Renal cortical epithelial cell (primary cell): Measurements from ENCODE around the gene ABCA13. TPM values are rescaled to one million over a fixed set of nuclear protein-coding genes. Genes with fewer than 3 reads are reported as not detected.

Experiments used
- DNase-seq: peaks from one replicate; pipeline ENCODE4 v3.0.0-alpha.2; 2011; ENCODE audit warnings: low read depth
- total RNA-seq: library from RNA; depleted of rRNA; stranded (reverse); fragments of >200 nt; gene quantifications from 2 replicates; pipeline ENCODE4 v1.2.3, GENCODE V29; 2014

ABCA13 gene
- total RNA-seq, 1 donor from 2014 or later: 0.45 TPM

DNA sequence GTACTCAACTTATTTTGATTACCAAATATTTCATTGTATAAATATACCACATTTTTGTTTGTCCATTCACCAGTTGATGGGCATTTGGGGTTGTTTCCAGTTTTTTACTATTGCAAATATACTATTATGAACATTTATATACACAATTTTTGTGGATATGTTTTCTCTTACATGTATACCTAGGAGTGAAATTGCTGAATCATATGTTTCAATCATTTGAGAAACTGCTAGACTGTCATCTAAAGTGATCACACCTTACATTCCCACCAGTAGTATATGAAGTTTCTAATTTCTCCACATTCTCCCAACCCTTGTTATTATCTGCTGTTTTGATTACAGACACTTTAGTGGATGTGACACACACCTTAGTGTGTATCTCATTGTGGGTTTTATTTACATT is 257.9 kb downstream of the ABCA13 start:
- DNase-seq: no peak

DNA sequence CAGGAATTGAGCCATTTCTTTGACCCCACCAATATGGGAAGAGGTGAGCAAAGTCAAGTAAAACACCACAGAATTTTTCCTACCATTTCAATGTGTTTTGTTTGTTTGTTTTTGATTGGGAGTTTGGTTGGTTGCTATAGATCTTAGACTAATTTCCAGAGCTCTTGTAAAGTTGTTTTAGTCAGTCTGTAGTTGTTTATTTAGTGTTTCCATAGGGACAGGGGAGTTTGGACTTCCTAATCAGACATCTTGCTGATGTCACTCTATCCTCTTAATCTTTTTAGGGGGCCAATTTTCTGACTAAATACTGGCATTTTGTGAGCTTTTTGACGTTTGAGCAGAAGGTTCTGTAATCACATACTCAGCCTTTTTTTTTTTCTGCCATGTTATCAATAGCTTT is 266.9 kb downstream of the ABCA13 start:
- DNase-seq: peak; percentile 16

DNA sequence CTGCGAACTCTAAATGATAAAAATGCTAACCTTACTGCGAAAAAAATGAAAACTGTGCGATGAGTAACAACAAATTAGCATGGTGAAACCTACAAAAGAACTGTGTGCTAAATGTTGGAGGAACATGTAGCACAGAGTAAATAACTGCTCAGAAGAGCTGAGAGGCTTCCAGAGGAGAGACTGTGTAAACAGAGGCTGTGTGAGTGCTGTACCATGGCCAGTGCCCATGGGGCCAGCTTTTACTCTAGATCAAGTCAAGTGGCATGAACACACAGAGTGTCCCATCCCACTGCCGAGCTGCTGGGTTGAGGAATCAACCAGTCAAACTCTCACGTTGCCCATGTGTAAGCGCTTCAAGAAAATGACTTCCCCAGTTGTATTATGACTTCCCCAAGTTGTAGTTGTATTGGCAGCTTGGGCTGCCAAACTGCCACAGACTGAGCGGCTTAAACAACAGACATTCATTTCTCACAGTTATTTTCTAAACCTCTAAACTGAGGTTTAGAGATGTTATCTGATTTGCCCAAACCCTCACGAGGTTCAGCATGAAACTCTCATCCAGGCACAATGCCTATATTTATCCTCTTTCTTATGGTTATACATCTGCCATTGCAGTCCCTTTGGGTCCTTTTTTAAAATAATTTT is 270.7 kb downstream of the ABCA13 start:
- no peak for DNase-seq

DNA sequence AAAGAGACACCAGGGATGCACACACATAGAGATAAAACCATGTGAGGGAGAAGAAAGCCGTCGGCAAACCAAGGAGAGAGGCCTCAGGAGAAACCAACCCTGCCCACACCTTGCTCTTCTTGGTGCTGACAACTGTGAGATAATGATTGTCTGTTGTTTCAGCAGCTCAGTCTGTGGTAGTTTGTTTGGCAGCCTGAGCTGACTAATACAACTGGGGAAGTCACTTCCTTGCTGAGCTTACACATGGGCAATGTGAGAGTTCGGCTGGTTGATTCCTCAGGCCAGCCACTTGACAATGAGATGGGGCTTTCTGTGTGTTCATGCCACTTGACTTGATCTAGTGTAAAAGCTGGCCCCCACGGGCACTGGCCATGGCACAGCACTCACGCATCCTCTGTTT is 271.8 kb downstream of the ABCA13 start:
- DNase-seq: no peak

DNA sequence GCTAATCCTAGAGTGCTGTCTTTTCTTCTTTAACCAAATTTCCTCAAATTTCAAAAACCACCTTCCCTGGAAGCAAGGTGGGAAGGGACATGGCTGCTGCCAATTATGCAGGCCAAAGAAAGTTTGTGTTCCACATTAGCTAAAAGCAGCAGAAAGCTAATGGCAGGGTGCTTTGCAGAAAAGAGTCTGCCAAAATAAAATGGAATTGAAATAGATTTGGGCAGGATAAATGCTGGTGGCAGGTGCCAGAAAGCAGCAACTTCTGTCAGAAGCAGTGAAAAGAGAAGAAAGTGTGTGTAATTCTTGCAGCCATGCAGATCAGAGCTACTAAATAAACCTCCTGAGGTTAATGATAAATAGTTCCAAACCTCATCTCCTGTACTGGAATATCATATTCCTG is 275.5 kb downstream of the ABCA13 start:
- DNase-seq: no peak

DNA sequence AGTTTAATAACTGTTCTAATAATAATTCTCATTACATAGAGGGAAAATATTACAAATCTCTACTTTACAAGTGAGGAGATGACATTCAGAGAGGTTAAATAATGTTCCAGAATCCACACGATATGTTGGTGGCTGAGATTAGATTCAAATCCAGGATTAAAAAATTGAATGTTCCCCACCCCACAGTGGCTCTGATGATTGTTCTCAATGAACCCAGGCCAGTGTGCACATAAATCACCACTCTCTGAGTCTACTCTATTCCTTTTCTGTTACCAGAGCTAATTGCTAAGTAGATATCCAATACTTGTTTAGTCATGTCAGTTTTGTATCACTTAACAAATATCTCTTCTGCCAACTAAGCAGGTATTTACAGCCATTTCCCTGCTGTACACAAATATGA is 281.0 kb downstream of the ABCA13 start:
- DNase-seq: no peak

DNA sequence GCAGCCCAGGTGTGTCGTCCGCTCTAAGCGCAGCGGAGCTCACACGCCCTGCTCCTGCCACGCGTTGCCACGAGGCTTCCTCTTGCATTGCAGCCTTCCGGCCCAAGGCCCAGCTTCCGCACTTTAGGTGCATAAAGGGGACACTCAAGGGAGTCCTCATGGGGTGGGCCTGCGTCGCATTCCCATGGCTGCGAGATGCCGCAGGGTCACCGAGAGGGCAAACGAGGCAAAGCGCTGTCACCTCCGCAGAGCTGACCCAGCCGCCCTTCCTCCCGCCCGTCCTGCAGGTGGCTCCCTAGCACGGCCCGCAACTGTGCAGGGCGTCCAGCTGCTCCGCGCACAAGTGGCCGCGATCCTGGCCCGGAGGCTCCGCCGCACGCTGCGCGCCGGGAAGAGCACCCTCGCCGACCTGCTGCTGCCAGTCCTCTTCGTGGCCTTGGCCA is 283.5 kb downstream of the ABCA13 start:
- DNase-seq: no peak

DNA sequence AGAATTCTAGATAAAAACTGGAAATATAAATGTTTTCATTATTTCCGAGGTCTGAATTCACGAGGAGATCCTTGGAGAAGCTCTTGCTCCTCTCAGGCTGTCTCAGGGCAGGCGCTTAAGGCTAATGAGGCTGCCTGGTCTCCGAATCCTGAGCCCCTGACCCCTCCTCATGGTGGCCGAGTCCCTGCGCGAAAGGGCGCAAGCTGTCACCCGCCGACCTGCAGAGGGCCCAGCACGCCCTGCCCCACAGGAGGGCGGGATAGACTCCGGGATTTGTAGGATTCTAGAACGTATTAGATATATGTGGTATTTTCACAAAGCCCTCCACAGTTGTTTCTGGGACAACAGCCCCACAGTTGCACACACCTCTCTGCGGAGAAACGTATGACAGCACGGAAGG is 284.1 kb downstream of the ABCA13 start:
- no peak for DNase-seq

DNA sequence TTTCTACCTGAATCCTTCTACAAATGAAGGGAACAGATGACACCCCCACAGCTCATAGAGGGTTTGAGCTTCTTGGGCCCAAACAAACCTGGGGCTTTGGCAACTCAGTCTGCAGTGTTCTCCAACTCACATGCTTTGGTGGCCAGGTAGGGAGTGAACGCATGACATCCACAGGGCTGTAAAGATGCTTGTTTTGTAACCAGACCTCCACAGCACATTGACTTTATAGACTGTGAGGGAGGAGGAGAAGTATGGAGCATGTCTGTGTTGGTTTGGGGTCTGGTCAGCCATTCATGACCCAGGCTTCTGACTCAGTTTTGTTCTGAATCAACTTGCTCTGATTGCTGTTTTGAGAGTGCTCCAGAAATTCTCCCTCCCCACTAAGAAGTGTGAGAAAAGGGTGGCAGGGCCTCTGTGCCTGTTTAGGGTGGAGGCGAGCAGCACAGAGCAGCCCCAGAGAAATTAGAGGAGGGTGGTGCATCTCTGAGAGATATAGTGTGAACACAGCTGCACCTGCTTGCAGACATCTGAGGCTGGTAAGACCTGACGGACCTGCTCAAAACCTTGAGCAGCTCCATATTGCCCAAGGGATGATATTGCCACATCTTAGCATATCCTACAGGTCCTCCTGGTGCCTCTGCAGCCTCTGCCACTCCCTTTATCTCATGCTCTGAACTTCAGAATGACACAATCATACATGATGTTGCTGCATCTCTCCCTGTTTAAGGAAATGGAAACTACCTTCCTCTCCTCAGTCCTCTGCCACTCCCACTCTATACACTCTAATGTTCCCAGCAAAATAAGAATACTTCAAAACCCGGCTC is 287.7 kb downstream of the ABCA13 start:
- DNase-seq: no peak

DNA sequence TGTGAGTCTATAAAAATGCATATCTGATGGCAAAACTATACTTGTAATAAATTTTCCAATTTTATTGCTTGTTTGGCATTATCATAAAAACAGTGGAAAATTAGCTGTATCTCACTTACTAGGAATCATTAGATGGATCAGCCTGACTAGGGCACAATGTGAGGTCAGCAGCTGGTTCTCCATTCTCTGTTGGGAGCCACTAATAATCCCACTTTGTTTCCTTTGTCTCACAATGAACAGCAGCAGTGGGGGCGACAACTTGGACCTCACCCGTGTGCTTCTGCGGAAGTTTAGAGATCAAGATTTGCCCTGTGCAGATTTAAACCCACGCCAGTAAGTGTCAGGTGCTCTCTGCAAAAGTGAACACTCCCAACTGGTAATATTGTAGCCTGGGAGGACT is 295.5 kb downstream of the ABCA13 start:
- DNase-seq: no peak

DNA sequence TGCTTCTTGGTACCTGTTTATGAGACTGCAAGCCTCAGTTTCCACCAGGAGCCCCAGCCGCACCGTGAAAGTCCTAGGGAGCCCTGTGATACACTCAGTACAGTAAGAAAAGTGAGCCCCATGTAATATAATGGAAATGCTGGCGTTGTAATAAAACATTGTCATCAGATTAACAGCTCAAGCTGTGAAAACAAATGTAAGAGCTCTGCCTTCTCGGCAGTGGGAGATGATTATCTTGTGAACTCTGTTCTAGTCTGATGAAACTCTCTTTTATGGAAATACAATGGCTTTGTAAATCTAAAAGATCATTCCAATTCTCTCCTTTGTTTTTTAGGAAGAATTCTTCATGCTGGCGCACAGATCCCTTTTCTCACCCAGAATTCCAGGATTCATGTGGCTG is 299.9 kb downstream of the ABCA13 start:
- DNase-seq: no peak

DNA sequence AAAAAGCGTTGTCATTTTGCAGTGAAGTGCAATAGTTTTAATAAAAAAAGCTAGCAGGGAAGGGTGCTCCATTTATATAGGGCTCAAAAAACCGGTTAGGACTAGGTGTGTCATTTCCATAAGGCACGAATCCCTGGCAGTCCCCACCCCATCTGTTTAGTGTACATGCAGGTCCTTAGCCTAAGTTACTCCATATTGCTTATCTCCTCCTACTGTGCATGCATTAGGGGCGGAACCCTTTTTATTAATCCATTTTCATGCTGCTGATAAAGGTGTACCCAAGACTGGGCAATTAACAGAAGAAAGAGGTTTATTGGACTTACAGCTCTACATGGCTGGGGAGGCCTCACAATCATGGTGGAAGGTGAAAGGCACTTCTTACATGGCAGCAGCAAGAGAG is 301.4 kb downstream of the ABCA13 start:
- DNase-seq: no peak

DNA sequence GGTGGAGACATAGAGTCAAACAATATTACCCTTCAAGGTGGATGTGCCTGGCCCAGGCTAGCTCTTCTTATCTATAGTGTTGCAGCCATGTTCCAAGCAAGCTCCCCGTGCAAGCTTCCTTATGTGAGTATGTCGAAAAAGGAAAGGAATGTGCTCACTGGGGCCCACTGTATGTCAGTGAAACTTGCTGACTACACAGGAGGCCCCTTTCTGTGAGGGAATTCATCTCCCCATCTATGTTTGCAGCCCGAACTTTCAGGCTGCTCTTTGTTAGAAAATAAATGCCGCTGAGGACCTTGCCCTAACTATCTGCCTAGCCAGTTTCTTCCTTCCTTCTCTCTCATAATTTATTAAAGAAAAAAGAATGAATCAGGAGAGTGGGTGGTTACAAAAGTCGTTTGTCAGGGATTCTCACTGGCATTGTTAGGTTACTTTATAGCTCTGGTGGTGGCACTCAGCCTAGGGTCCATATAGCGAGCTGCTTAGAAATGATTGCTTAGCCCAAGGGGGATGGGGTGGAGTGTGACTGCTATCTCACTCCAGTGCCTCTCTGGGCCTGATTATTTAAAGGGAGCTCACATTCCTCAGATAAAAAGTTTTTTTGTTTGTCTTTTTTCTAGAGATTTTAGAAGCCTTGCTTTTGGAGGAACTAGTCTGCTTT is 302.1 kb downstream of the ABCA13 start:
- no peak for DNase-seq

DNA sequence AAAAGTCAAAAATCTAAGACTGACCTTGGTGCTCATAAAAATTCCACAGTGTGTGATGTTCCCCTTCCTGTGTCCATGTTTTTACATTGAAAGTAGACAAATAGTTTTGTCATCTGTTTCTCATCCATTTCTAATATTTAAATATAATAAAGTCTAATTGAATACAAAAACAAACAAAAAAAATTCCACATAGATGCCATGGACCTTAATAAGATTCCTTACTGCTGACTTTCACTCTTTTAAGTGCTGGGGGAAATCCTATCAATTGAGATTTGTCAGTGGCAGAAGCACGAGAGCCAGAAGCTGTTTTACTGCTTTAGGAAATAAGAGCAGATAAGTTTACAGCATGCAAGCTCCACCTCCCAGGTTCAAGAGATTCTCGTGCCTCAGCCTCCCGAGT is 310.0 kb downstream of the ABCA13 start:
- no peak for DNase-seq

DNA sequence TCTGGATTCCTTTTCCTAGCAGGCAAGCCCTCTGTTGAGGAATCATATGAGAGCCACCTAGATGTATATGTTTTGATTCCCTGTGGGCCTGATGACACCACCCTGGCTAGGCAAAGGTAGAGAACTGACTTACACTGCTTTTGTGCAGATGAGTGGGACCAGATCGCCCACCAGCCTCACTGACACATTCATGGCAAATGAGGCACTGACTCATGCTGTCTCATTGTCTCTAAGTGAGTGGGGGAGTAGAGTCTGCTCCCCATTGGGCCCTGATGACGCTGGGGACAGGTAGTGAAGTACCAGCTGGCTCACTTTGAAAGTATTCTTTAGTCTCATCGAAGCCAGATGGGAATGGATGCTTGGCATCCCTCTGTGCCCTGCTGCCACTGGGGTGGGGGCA is 326.3 kb downstream of the ABCA13 start:
- DNase-seq: no peak

DNA sequence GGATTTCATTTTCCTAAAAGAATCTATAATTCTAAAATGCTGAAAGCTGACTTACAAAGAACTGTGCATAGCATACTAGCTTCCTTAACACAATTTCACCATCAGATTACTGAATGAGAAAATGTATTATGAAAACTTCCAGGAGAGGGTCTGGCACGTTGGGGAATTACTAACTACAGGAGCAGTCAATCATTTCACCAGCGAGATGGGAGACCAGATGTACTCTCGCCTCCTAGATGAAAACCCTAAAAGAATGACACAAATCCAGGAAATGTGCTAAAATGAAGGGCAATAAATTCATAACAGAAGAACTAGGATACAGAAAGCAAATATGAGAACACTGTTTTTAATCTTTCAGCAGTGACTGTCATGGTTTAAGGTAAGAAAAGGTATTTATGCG is 330.8 kb downstream of the ABCA13 start:
- no peak for DNase-seq

DNA sequence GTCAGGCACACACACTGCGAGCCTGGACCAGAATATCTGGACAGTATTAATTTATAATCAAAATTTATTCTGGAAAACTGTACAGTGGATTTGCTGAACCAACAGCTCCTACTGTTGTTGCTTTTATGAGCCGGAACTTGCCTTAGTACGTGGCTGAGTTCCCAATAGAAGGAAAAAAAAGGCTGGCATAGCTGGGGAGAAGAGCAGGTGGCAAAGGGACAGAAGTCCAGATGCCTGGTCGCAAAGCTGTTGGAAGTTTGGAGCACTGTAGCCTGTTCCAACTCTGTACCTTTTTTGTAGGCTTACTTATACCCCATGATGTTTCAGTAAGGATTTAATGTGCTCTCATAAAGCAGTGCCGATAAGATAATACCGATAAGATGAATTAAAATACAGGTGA is 333.8 kb downstream of the ABCA13 start:
- DNase-seq: no peak

DNA sequence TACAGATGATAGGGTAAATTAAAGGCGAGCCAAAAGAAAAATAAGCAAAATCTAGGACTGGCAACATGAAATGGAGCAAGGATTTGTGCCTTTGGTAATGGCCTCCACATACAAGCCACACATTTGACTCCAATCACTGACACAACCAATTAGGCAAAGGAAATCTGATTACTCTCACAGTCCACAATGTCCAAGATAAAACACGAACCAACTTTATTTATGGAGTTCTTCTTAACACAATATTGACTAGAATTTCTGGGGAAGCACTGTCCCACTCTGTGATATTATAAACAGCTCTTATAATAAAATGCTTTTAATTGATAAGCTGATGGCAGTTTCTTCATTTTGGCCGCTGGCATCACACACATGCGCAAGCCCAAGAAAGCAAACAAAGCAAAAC is 334.2 kb downstream of the ABCA13 start:
- DNase-seq: no peak

DNA sequence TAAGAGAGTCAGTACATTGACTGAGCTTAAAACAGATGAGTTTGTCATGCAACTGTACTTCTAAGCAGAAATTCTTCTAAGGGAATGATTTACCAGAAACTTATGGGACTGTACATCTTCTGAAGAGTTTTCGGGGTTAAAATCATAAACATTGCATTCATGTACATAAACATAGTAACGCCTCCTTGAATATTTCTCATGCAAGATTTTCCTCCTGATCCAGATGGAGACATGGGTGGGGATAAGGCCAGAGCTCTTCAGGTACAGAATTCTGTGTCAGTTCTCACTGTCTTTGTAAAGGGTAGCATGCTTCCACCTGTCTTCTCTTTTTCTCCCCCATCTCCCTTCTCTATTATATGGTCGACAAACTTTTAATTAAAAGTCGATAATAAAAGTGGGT is 335.3 kb downstream of the ABCA13 start:
- no peak for DNase-seq

DNA sequence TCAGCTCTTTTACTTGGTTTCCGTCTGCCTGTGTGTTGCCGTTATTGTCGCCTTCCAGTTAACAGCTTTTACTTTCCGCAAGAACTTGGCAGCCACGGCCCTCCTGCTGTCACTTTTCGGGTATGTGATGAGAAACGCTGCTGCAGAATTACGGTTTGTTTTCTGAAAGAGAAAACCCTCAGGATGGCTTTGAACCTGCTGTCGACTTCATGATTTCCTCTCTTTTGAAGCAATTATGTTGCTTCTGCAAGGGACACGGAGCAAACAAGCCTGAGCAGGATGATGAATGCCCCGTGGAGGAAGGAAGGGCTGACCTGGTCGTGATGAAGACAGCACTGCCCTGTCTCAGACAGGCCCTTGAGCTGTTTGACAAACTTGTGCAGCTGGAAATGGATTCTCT is 339.8 kb downstream of the ABCA13 start:
- DNase-seq: no peak

DNA sequence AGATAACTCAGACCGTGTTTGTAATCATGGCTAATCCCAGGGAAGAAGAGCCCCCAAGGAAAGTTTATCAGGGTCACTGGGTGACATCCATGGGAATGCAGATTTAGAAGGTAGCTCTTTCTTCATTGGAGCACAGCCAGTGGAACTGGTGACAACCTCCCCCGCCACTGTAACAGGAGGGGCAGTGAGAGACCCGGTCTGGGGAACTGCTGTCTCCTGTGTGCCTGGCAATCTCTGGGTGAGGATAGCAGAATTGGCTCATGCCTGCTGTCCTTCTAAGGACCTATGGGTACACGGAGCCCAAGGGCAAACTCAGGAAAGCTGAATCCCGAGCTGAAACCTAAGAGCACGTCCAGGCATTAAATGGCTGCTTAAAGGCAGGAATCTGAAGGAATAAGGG is 341.6 kb downstream of the ABCA13 start:
- no peak for DNase-seq

DNA sequence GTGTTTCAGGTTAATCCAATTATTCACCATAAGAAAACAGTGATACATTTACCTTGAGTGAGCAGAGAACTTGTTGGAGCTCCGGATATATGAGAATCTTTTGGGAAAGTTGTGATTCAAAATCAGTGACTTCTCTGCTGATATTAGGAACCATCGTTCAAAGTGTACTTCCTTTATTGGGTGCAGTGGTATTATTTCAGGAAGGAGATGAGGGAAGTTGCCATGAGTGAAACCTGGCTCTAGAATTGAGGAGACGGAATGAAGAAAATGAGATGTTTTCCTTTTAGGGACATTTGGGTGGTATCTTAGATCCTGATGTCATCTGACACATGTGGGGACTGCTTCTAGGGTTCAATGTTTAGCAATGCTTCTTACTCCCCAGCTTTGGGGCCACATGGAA is 343.9 kb downstream of the ABCA13 start:
- DNase-seq: no peak

DNA sequence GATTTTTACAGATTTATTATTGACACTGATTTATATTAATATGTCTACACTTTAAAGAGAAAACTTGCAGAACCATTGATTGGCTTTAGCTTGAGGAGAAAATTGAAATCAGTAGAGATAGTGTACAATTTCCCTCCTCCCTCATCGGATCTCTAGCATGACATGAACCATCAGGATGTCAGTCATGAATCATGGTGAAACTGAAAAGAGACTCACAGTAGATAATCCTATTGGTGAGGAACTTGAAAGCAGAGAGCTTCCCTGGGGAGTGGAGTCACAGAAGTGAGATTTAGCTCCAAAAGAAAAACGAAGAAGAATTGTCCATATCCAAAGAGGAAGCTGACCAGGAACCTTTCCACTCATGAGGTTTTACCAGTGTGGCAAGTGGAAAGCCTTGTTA is 346.8 kb downstream of the ABCA13 start:
- DNase-seq: no peak
